Endothelial cell of umbilical vein (primary cell): ENCODE results near the gene TMEM208. TPM values are rescaled to one million over a fixed set of nuclear protein-coding genes. Genes with fewer than 3 reads are reported as not detected.

ENCODE experiments used
- BruUV-seq: library from RNA; stranded (reverse); fragments of 400-500 nt; replicated peaks from 2 replicates; lab custom pipeline; 2021; lab: Mats Ljungman, UMichigan
- CTCF ChIA-PET: fragments of 300-600, 350-600 bp; sonication (Branson Sonifier 250); formaldehyde crosslinking; loops from one replicate; lab custom pipeline; 2021; ENCODE audit warnings: antibody characterized with exemption, inconsistent platforms; lab: Charles Lee
- POLR2A ChIA-PET: fragments of 300-600, 350-600 bp; sonication (Branson Sonifier 250); formaldehyde crosslinking; loops from one replicate; lab custom pipeline; 2021; ENCODE audit warnings: antibody characterized with exemption, inconsistent platforms; lab: Charles Lee
- DNase-seq: peaks from one replicate; pipeline ENCODE4 v3.0.0-alpha.2; 2011; ENCODE audit warnings: low read depth, low spot score
- FAIRE-seq: peaks from 2 replicates; lab custom pipeline; 2011; peaks lifted over from hg19 to GRCh38; lab: Jason Lieb, UNC
- H2AFZ ChIP-seq: 2 replicates; pipeline ENCODE4 v1.6.0; 2012; ENCODE audit warnings: low read depth, low read length, control low read depth, inconsistent platforms
- H3K27ac ChIP-seq: 2 replicates; pipeline ENCODE4 v1.5.1; 2011; ENCODE audit warnings: low read depth, mild to moderate bottlenecking, control low read depth, low read length, moderate library complexity; ENCODE audit not compliant: insufficient read depth
- H3K27me3 ChIP-seq, 2 experiments: 2 replicates each; pipeline versions ENCODE4 v1.6.0 to v1.6.1; 2011; ENCODE audit warnings: low read length in 2 of 2, mixed read lengths in 1 of 2; ENCODE audit not compliant: control insufficient read depth in 2 of 2, insufficient read depth in 2 of 2
- H3K36me3 ChIP-seq, 2 experiments: 2 replicates in 1 of 2; 3 replicates in 1 of 2; pipeline ENCODE4 v1.5.1; 2011; ENCODE audit warnings: low read length in 2 of 2, mild to moderate bottlenecking in 1 of 2, moderate library complexity in 1 of 2; ENCODE audit not compliant: control insufficient read depth in 2 of 2, insufficient read depth in 2 of 2; ENCODE audit errors: extremely low read depth in 1 of 2
- H3K4me1 ChIP-seq: 3 replicates; pipeline ENCODE4 v1.5.1; 2011; ENCODE audit warnings: mild to moderate bottlenecking, low read length; ENCODE audit not compliant: control insufficient read depth, insufficient read depth; ENCODE audit errors: extremely low read depth
- H3K4me2 ChIP-seq: 2 replicates; pipeline ENCODE4 v1.6.1; 2011; ENCODE audit warnings: low read length, control low read depth, mixed read lengths; ENCODE audit not compliant: insufficient read depth
- H3K4me3 ChIP-seq, 3 experiments: fragments of 200-600 bp in 1 of 3; sonication (generic), shearing (Covaris generic) in 1 of 3; replicated peaks in 1 of 3; 2 replicates each; pipeline ENCODE4 v1.5.1; 2011 to 2016; ENCODE audit warnings: control low read depth in 3 of 3, low read length in 3 of 3, mild to moderate bottlenecking in 2 of 3, inconsistent platforms in 1 of 3, low read depth in 1 of 3, moderate library complexity in 1 of 3; ENCODE audit not compliant: insufficient read depth in 1 of 3
- H3K79me2 ChIP-seq: 2 replicates; pipeline ENCODE4 v1.6.0; 2012; ENCODE audit warnings: low read length, inconsistent platforms; ENCODE audit not compliant: control insufficient read depth, insufficient read depth
- H3K9ac ChIP-seq: replicated peaks from 2 replicates; pipeline ENCODE3; 2011; ENCODE audit warnings: low read length, control low read depth; ENCODE audit not compliant: insufficient read depth; ENCODE audit errors: extremely low read depth
- H3K9me1 ChIP-seq: replicated peaks from 3 replicates; pipeline ENCODE4 v1.6.0; 2011; ENCODE audit warnings: mild to moderate bottlenecking, low read length; ENCODE audit not compliant: control insufficient read depth, insufficient read depth; ENCODE audit errors: extremely low read depth
- H3K9me3 ChIP-seq: replicated peaks from 2 replicates; pipeline ENCODE4 v1.5.1; 2012; ENCODE audit warnings: low read length, inconsistent platforms; ENCODE audit not compliant: control insufficient read depth, insufficient read depth
- H4K20me1 ChIP-seq: replicated peaks from 2 replicates; pipeline ENCODE3; 2011; ENCODE audit warnings: mild to moderate bottlenecking, low read length; ENCODE audit not compliant: control insufficient read depth, insufficient read depth; ENCODE audit errors: extremely low read depth
- EZH2 ChIP-seq: IDR thresholded peaks from 2 replicates; pipeline ENCODE4 v1.6.1; 2012; ENCODE audit warnings: borderline replicate concordance, low read depth, mild to moderate bottlenecking, moderate library complexity, low read length, inconsistent platforms; ENCODE audit not compliant: severe bottlenecking
- FOS ChIP-seq: IDR thresholded peaks from 2 replicates; pipeline ENCODE4 v1.6.1; 2011; ENCODE audit warnings: mild to moderate bottlenecking, low read length, moderate library complexity, borderline replicate concordance; ENCODE audit not compliant: insufficient read depth
- GATA2 ChIP-seq: IDR thresholded peaks from 2 replicates; pipeline ENCODE4 v1.7.0; 2011; ENCODE audit warnings: low read depth, mild to moderate bottlenecking, moderate library complexity, mixed read lengths, low read length; ENCODE audit not compliant: insufficient read length, insufficient read depth
- JUN ChIP-seq: IDR thresholded peaks from 2 replicates; pipeline ENCODE4 v1.6.1; 2011; ENCODE audit warnings: borderline replicate concordance, low read depth; ENCODE audit not compliant: insufficient read length, insufficient read depth
- MYC ChIP-seq: IDR thresholded peaks from one replicate; pipeline ENCODE4 v1.6.1; 2011; ENCODE audit warnings: mild to moderate bottlenecking, low read depth, low read length
- POLR2AphosphoS5 ChIP-seq: IDR thresholded peaks from 2 replicates; pipeline ENCODE4 v1.6.1; 2012; ENCODE audit warnings: low read depth, mild to moderate bottlenecking, control low read depth, low read length, moderate library complexity; ENCODE audit not compliant: insufficient read depth
- dilution Hi-C: fragments of 300-500 bp; cut with MboI; formaldehyde crosslinking; loops from one replicate; pipeline ENCODE4 v1.15.0; 2019; ENCODE audit warnings: low sequenced_read_pairs; ENCODE audit not compliant: extremely low pct_ligation_motif_present
- intact Hi-C: fragments of 100-400 bp; cut with micrococcal nuclease; formaldehyde crosslinking; loops from one replicate; pipeline ENCODE4 v1.10.0; 2022
- polyA plus RNA-seq, 4 experiments: library from polyadenylated mRNA; depleted of rRNA in 3 of 4; stranded (reverse) in 3 of 4; unstranded in 1 of 4; fragments of >200 nt; gene quantifications; 2 replicates each; pipeline versions ENCODE4 v1.2.1 to v1.2.3, GENCODE V29; 2011 to 2012; ENCODE audit warnings: missing spikeins in 1 of 4
- total RNA-seq: library from RNA; stranded (reverse); gene quantifications from 2 replicates; pipeline ENCODE4 v1.2.3, GENCODE V29; 2021

The TMEM208 gene
- total and polyA plus RNA-seq, 2 donors (not counting 3 experiments of a cell fraction or from before 2014, with no cell fraction given) = 35.3 to 94.0 TPM

GRCh38 chr16:67207249-67208091 is 19.5 kb upstream of the TMEM208 start:
- H3K4me1 ChIP-seq = no peaks in the 10 kb centered on the region
- ChIA-PET CTCF (interaction anchor here (0.9 to 1.9 kb wide), 2 partner anchors 9 to 10 kb away, joined by 3 to 10 read pairs; no protein-coding TSS in a partner anchor), POLR2A (no interaction called here)
- intact Hi-C loops (no loop called here), dilution Hi-C loops (no loop called here)
- TF ChIP-seq EZH2 = no peak
- TF ChIP-seq FOS = no peak
- no peak for TF ChIP-seq POLR2AphosphoS5
- no peak for TF ChIP-seq JUN
- no peak for TF ChIP-seq GATA2
- TF ChIP-seq MYC = no peak
- FAIRE-seq (no peak), DNase-seq (no peak)
- H3K9ac ChIP-seq = no peak overlapping the region
- no peak overlapping the region for H3K4me3 ChIP-seq
- no peaks in the 10 kb centered on the region for H3K27me3 ChIP-seq
- H3K4me2 ChIP-seq = no peak overlapping the region
- no peak overlapping the region for H2AFZ ChIP-seq
- H4K20me1 ChIP-seq = no peaks in the 10 kb centered on the region
- H3K9me3 ChIP-seq = no peaks in the 10 kb centered on the region
- no peaks in the 10 kb centered on the region for H3K79me2 ChIP-seq
- no TSS peak for BruUV-seq
- no peak overlapping the region for H3K27ac ChIP-seq
- peaks cover 0 to 16% of the 10 kb centered on the region in 2 experiments for H3K36me3 ChIP-seq
- no peaks in the 10 kb centered on the region for H3K9me1 ChIP-seq
